IPS-18a (cell line): ENCODE measurements around the gene RAB28.
A peak's percentile ranks its signal among the peaks of the same experiment; 100 is the strongest.

ENCODE experiments used
- H3K27ac ChIP-seq: one replicate; pipeline ENCODE4 v1.5.1; 2013; ENCODE audit warnings: low read length
- H3K27me3 ChIP-seq: one replicate; pipeline ENCODE4 v1.6.1; 2013; ENCODE audit warnings: mild to moderate bottlenecking, low read length; ENCODE audit not compliant: control insufficient read depth, insufficient read depth
- H3K36me3 ChIP-seq: one replicate; pipeline ENCODE4 v1.6.1; 2013; ENCODE audit warnings: low read depth, low read length; ENCODE audit not compliant: control insufficient read depth
- H3K4me1 ChIP-seq: one replicate; pipeline ENCODE4 v1.6.1; 2013; ENCODE audit warnings: low read depth, low read length; ENCODE audit not compliant: control insufficient read depth
- H3K4me3 ChIP-seq: one replicate; pipeline ENCODE4 v1.5.1; 2013; ENCODE audit warnings: low read length
- H3K9ac ChIP-seq: one replicate; pipeline ENCODE4 v1.6.1; 2013; ENCODE audit warnings: mild to moderate bottlenecking, low read length, moderate library complexity
- H3K9me3 ChIP-seq: one replicate; pipeline ENCODE4 v1.6.1; 2013; ENCODE audit warnings: low read depth, low read length; ENCODE audit not compliant: control insufficient read depth

The RAB28 gene

GRCh38 chr4:13471400-13471799 lies 12.7 kb downstream of the RAB28 start:
- Histone ChIP-seq H3K4me3 (no peak overlapping the region), H3K9me3 (no peaks in the 10 kb centered on the region), H3K27ac (no peak overlapping the region), H3K9ac (no peak overlapping the region), H3K4me1 (no peaks in the 10 kb centered on the region), H3K27me3 (no peaks in the 10 kb centered on the region), H3K36me3 (peaks cover 5% of the 10 kb centered on the region)

- H3K36me3 ChIP-seq: peaks cover 5% of the 10 kb centered on the region
Measured at GRCh38 chr4:13470379-13470778, 13.8 kb downstream of the RAB28 start.

GRCh38 chr4:13464973-13465372 lies 19.2 kb downstream of the RAB28 start:
- H3K27me3 ChIP-seq: no peaks in the 10 kb centered on the region
- H3K9ac ChIP-seq: no peak overlapping the region
- no peaks in the 10 kb centered on the region for H3K36me3 ChIP-seq
- H3K27ac ChIP-seq: no peak overlapping the region
- no peak overlapping the region for H3K4me3 ChIP-seq
- no peaks in the 10 kb centered on the region for H3K9me3 ChIP-seq
- no peaks in the 10 kb centered on the region for H3K4me1 ChIP-seq

More at GRCh38 chr4:13470379-13470778, 13.8 kb downstream of the RAB28 start:
- no peaks in the 10 kb centered on the region for H3K27me3 ChIP-seq
- H3K9me3 ChIP-seq: no peaks in the 10 kb centered on the region
- no peak overlapping the region for H3K4me3 ChIP-seq
- no peak overlapping the region for H3K9ac ChIP-seq
- no peaks in the 10 kb centered on the region for H3K4me1 ChIP-seq
- no peak overlapping the region for H3K27ac ChIP-seq

GRCh38 chr4:13464543-13464942 lies 19.6 kb downstream of the RAB28 start:
- Histone ChIP-seq H3K4me1 (no peaks in the 10 kb centered on the region), H3K9ac (no peak overlapping the region), H3K27me3 (no peaks in the 10 kb centered on the region), H3K9me3 (no peaks in the 10 kb centered on the region), H3K4me3 (no peak overlapping the region), H3K36me3 (no peaks in the 10 kb centered on the region), H3K27ac (no peak overlapping the region)

GRCh38 chr4:13461191-13461905 lies 22.8 kb downstream of the RAB28 start:
- Histone ChIP-seq H3K9me3 (no peaks in the 10 kb centered on the region), H3K4me3 (no peak overlapping the region), H3K4me1 (no peaks in the 10 kb centered on the region), H3K27me3 (no peaks in the 10 kb centered on the region), H3K27ac (no peak overlapping the region), H3K9ac (no peak overlapping the region), H3K36me3 (peaks cover 4% of the 10 kb centered on the region)

- H3K36me3 ChIP-seq: peaks cover 13% of the 10 kb centered on the region
- H3K27ac ChIP-seq: no peak overlapping the region
- H3K27me3 ChIP-seq: no peaks in the 10 kb centered on the region
- H3K9me3 ChIP-seq: no peaks in the 10 kb centered on the region
- H3K4me3 ChIP-seq: no peak overlapping the region
- H3K4me1 ChIP-seq: no peaks in the 10 kb centered on the region
- H3K9ac ChIP-seq: no peak overlapping the region
Measured at GRCh38 chr4:13455411-13455810, 28.7 kb downstream of the RAB28 start.

- Histone ChIP-seq H3K27me3 (no peaks in the 10 kb centered on the region), H3K9me3 (no peaks in the 10 kb centered on the region), H3K4me1 (no peaks in the 10 kb centered on the region), H3K9ac (no peak overlapping the region), H3K36me3 (peaks cover 13% of the 10 kb centered on the region), H3K4me3 (no peak overlapping the region), H3K27ac (no peak overlapping the region)
Measured at GRCh38 chr4:13454786-13455185, 29.4 kb downstream of the RAB28 start.

GRCh38 chr4:13452927-13453579 lies 31.1 kb downstream of the RAB28 start:
- Histone ChIP-seq H3K27ac (no peak overlapping the region), H3K4me3 (no peak overlapping the region), H3K27me3 (no peaks in the 10 kb centered on the region), H3K9ac (no peak overlapping the region), H3K4me1 (no peaks in the 10 kb centered on the region), H3K9me3 (no peaks in the 10 kb centered on the region), H3K36me3 (peaks cover 9% of the 10 kb centered on the region)

- H3K9ac ChIP-seq: no peak overlapping the region
- H3K27me3 ChIP-seq: no peaks in the 10 kb centered on the region
- H3K36me3 ChIP-seq: peaks cover under 1% of the 10 kb centered on the region
- H3K4me1 ChIP-seq: peaks cover 7% of the 10 kb centered on the region
- no peak overlapping the region for H3K4me3 ChIP-seq
- no peak overlapping the region for H3K27ac ChIP-seq
- H3K9me3 ChIP-seq: no peaks in the 10 kb centered on the region
Measured at GRCh38 chr4:13449590-13449989, 34.5 kb downstream of the RAB28 start.

GRCh38 chr4:13445841-13446790 lies 38.0 kb downstream of the RAB28 start:
- Histone ChIP-seq H3K4me3 (peak overlapping the region; percentile 94), H3K27me3 (no peaks in the 10 kb centered on the region), H3K36me3 (no peaks in the 10 kb centered on the region), H3K27ac (peak overlapping the region; percentile 82), H3K9me3 (no peaks in the 10 kb centered on the region), H3K9ac (peak overlapping the region; percentile 83), H3K4me1 (peaks cover 7% of the 10 kb centered on the region)

GRCh38 chr4:13441506-13441905 lies 42.6 kb downstream of the RAB28 start:
- Histone ChIP-seq H3K9ac (no peak overlapping the region), H3K9me3 (no peaks in the 10 kb centered on the region)

More at GRCh38 chr4:13441506-13441905, 42.6 kb downstream of the RAB28 start:
- Histone ChIP-seq H3K36me3 (no peaks in the 10 kb centered on the region), H3K27ac (no peak overlapping the region), H3K4me1 (peaks cover 7% of the 10 kb centered on the region), H3K27me3 (no peaks in the 10 kb centered on the region), H3K4me3 (no peak overlapping the region)
